Kasumi-1 (cell line): ENCODE data around the gene BLID.

ENCODE experiments used
- DNase-seq, 2 experiments: peaks; one replicate each; lab custom pipeline; 2025; lab: John Stamatoyannopoulos, UW

BLID gene

GRCh38 chr11:122139595-122139866, 23.5 kb upstream of the BLID start:
- DNase-seq = no peak

GRCh38 chr11:122138744-122139594, 23.0 kb upstream of the BLID start:
- no peak for DNase-seq

DNA sequence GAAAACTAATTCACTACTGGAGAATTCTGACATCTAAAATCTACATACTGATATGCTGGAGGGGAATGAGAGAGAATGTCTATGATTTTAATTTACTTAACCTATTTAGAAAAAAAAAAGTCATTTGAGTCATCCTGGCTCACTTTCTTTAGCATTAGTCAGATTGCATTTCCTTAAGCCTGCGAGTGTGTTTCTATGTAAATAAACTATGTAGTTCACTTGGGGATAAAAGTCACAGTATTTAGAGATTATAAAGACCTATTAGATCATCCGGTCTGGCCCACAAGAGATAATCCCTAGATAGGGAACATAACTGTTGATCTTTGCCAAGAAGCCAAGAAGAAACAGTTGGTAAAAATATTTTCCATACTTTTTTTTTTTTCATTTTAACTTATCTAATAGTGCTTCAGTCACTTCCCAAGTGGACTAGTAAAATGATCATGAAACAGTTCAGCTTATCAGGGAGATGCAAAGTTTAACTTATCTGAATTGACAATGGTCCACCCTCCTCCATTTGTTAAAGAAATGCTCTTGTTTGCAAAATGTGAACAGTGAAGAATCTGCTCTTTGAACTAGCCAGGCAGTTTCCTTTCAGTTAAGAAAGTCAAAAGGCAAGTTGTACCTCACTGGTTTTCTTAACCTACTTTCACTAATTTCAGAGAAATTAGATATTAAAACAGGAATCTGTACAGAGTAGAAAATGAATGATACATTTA, 21.2 kb upstream of the BLID start:
- DNase-seq = no peak

GRCh38 chr11:122131126-122131525, 15.1 kb upstream of the BLID start:
- no peak for DNase-seq

DNA sequence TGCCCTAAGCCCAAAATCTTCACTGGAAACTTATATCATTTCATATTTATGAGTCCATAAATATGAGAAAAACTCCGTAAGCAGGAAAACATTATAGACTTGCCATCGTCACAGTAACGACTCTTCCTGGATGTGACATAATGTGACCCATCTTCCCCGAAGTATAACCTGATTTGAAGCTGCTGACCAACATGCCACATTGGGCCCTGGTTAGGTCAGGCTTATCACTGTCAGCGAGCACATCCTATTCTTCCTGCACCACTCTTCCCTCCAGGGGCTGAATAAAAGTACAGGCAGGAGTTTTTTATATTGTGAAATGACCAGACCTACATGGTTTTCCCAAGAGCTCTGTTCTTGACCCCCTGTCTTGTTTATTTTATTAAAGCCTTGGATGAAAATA, 12.1 kb upstream of the BLID start:
- DNase-seq = no peak

DNA sequence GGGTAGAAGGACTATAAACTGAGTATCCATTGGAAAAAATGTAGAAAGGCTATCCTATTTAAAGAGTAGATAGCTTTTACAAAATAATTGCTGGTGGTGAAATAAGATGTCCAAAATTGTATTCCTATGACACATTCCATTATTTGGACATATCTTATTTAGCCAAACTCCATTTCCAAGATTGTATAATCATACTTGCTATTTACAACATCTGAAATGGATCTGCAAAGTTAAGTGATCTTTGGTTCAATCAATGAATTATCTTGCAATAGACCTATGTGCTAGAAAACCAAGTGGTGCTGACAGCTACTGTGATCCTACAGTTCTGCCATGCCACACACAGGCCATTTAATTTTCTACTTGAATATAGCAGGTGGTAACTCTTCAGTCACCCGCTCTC, 11.0 kb upstream of the BLID start:
- DNase-seq = no peak

GRCh38 chr11:122126024-122126688, 10.1 kb upstream of the BLID start:
- DNase-seq = no peak

DNA sequence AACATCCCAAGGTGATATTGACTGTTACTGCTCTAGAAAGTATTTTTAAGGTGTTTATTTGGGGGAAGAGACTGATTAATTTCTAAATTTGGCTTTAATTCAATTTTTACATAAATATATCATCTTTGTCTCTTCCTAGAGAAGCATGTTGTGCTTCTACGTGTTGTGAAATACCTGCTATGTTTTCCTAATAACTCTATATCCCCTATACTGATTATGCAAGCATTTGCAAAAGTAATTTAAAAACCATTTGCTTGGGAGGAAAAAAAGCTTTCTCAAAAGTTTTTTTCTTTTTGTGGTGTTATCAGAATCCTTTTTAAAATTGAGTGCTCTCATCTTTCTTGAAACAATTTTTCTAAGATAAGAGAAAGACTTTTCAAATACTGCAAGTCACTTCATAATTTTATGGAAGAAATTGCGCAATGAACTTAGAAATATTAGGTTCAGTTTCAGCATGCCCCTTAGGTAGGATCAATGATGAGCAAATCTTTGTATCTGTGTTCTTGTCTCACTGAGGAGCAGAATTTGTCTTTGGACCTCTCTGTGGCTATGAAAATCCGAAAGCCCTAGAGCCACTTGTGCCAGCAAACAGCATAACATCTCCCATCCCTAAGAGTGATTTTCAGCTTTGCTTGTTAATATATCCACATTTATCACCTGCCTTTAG, 7.4 kb upstream of the BLID start:
- DNase-seq = no peak

GRCh38 chr11:122122179-122122578, 6.2 kb upstream of the BLID start:
- no peak for DNase-seq

DNA sequence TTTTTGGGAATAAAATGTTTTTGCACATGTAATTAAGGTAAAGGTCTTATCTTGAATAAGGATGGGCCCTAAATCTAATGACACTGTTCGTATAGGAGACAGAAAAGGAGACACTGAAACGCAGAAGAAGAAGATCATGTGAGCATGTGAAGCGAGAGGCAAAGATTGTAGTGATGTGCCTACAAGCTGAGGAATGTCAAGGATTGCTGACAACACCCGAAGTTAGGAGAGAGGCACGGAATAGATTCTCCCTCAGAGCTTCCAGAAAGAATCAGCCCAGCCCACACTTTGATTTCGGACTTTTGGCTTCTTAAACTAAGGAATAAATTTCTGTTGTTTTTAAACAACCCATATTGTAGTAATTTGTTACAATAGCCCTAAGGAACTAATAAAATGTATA, 4.1 kb upstream of the BLID start:
- DNase-seq = no peak

- DNase-seq = no peak
Measured at GRCh38 chr11:122116591-122116990, 576 bp upstream of the BLID start.

GRCh38 chr11:122114976-122115375, 1.0 kb downstream of the BLID start:
- no peak for DNase-seq

GRCh38 chr11:122113836-122114825, 1.9 kb downstream of the BLID start:
- DNase-seq = no peak

DNA sequence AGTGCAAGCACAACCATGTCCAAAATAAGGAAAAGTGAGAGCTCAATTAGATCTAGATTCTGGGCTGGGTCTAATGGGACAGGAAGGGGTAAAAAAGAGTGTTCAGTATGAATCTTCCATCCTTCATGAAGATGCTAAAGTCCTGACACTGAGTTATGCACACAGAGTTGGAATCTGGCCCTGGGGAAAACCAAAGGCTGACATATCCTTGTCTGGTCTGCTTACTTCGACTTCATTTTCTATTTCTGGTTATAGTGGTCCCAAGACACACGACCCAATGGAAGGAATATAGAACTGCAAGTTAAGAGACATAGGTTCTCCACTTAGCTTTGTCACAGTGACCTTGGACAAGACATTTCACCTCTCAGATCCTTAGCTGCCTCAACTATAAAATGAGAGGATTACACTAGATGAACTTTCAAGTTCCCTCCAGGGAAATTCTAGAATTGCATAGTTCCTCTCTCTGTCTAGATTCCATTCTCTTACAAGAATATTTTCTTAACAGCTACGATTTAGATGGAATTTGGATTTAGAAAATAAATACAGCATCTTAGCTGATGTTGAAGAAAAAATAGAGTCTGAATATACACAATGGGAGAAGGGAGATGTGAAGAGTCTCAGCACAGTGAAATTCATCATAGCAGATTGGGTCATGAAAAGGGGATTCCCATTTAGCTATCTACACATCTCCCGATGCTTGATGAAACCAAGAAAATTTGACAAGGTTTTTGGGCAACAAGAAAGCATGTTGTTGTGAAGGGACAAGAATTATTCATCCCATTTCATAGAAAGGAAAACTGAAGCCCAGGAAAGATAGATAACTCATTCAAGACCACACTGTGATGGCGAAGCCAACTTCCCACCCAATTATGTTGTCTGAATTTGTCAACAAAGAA, 3.3 kb downstream of the BLID start:
- DNase-seq = no peak

- DNase-seq = no peak
Measured at GRCh38 chr11:122109932-122110331, 6.1 kb downstream of the BLID start.

DNA sequence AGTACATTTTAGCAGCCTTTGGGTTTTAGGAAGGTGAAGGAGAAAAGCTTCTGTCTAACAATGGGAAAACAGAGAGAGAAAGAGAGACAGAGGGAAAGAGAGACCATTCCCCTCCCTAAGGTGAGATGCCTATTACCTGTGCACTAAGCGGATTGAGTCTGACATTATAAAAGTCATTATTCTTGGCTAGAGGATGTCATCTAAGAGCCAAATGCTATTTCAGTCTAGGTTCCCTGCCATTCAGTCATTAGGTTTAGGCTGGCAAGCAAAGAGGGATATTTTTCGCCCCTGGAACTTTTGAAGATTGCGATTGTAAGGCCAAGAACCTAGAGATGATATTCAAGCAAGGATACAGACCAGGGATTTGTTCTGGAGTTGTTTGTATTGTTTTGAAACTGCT, 7.2 kb downstream of the BLID start:
- DNase-seq = no peak

DNA sequence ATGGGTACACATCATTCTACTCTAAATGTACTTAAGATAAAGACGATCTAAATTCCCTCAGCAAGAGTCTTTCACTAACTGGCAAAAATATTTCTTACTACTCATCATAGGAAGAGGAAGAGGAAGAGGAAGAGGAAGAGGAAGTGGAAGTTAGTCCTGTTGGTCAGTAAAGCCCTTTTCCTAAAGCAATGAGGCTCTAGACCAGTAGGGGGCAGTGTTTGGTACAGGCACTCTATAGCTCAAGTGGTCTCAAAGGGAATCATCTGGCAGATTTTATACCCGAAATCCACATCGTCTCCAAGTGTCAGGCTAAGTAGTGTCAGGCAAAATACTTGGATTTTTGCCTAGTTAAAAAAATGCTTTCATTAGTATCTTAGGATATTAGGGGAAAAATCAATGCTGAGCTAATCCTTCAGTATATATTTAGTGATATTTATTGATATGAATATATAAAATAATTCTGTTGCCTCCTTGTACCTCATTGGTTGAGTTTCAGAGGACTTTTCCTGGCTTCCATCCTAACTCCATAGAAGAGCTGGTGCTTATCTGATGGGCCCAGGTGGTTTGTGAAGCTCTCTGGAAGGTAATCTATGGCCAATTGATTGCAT, 7.7 kb downstream of the BLID start:
- peak; percentile 12 to 18 for DNase-seq

GRCh38 chr11:122107566-122107965, 8.4 kb downstream of the BLID start:
- DNase-seq = no peak

DNA sequence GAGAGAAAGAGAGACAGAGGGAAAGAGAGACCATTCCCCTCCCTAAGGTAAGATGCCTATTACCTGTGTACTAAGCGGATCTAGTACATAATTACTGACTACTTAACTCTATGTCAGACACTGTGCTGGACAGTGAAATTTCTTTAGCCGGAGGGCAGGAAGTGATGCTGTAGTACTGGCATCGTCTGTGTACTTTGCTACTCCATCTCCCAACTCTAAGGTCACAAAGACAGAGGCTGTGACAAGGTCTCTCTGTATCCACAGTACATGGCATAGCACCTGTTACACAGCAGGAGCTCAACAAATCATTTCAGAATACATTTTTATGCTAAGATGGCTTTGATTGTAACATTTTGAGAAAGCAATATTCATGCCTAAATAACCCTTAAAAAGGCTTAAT, 9.0 kb downstream of the BLID start:
- DNase-seq = no peak
